GM10266 (cell line): ENCODE results near the gene FAM13C.
"Not testable (repeated sequence)": the region's sequence is repeated elsewhere in the genome, so short reads cannot be mapped to it uniquely, and the experiment has no call there.

Source experiments
- DNase-seq: peaks from one replicate; pipeline ENCODE4 v3.0.0; 2012; ENCODE audit errors: extremely low spot score
- CTCF ChIP-seq: IDR thresholded peaks from 2 replicates; pipeline ENCODE4 v1.5.1; 2012; ENCODE audit warnings: mild to moderate bottlenecking, low read depth; ENCODE audit not compliant: control insufficient read depth, insufficient read depth; ENCODE audit errors: missing control alignments

The FAM13C gene

GRCh38 chr10:59362144-59362958, at the start of gene FAM13C:
FAM13C (minus strand) TSS chr10:59362549; CDS start chr10:59362460, 89 bp downstream.
- no peak for TF ChIP-seq CTCF
- DNase-seq, result no peak

- DNase-seq, result no peak
- no peak for TF ChIP-seq CTCF
Observed at GRCh38 chr10:59405235-59405634, 42.9 kb upstream of the FAM13C start.

- no peak for DNase-seq
- TF ChIP-seq CTCF, result no peak
Observed at GRCh38 chr10:59400214-59400613, 37.9 kb upstream of the FAM13C start.

- not testable (repeated sequence) for DNase-seq
Observed at GRCh38 chr10:59399329-59399728, 37.0 kb upstream of the FAM13C start.

GRCh38 chr10:59397961-59398360, 35.6 kb upstream of the FAM13C start:
- TF ChIP-seq CTCF, result no peak
- DNase-seq, result no peak

- no peak for TF ChIP-seq CTCF
- no peak for DNase-seq
Observed at GRCh38 chr10:59395984-59396383, 33.6 kb upstream of the FAM13C start.

- DNase-seq, result no peak
- TF ChIP-seq CTCF, result no peak
Observed at GRCh38 chr10:59393349-59393748, 31.0 kb upstream of the FAM13C start.

GRCh38 chr10:59391060-59391459, 28.7 kb upstream of the FAM13C start:
- DNase-seq, result no peak
- TF ChIP-seq CTCF, result no peak
